HG02610 (cell line): ENCODE results near the gene CEP44.
"Not testable (repeated sequence)": the region's sequence is repeated elsewhere in the genome, so short reads cannot be mapped to it uniquely, and the experiment has no call there.

Experiments used
- ATAC-seq: cut with Tn5 transposase; IDR thresholded peaks from one replicate; pipeline ENCODE4 v1.9.1; 2021; ENCODE audit warnings: mild to moderate bottlenecking, moderate library complexity; ENCODE audit not compliant: unreplicated experiment

Gene CEP44

DNA sequence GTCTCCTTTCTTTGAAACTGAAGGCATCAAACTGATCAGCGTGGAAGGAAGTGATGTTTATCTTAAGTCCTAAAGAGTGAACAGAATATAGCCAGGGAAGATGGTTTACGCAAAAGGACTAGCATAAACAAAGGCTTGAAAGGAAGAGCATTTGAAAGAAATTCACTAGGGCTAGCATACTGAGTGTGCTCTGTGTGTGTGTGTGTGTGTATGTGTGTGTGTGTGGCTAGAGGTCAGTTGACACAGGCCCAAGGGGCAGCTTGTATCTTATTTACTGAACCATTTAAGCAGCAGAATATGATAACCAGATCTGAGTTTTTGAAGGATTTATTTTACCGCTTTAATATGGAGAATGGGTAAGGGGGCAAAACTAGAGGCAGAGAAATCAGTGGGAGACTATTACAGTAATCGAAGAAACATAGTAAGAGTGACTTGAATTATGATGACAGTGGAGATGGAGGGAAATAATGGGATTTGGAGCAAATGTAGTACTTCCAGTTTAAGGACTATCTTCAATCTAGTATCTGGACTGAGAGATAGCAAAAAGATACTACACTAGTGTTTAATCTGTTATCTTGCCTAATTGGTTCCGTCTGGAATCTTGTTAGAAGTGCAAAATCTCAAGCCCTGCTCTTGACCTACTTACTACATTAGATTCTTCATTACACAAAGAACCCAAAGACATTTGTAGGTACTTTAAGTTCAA, 36.9 kb downstream of the CEP44 start:
- ATAC-seq, result no peak

DNA sequence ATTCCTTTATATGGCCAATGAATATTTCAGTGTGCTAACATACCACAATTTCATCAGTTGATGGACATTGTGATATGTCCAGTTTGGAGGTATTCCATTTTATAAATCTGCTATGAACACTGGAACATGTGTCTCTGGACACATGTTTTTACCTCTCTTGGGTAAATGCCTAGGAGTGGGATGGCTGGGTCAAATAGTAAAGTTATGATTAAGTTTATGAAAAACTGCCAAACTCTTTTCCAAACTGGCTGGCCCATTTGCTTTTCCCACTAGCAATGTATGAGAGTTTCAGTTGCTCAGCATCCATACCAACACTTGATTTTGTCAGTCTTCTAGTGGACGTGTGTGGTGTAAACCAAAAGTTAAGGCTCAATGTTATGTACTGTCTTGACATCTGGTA, 40.5 kb downstream of the CEP44 start:
- ATAC-seq, result no peak

DNA sequence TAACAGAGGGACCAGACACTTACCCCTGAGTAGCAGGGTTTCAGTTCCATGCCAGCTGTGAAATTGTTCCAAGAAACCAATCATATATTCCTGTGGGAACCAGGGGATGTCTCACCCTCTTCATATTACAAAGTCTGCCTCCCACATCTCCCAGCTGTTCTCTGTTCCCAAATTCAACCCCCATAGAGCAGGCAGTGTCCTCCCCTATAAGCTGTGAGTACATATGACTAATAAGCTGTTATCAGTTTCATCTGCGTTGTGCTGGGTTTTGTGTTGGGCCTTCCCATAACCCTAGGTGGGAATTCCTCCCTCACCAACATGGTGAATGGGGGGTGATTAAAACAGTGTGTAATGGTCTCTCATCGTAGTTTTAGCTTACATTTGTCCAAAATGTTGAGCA, 41.0 kb downstream of the CEP44 start:
- no peak for ATAC-seq

DNA sequence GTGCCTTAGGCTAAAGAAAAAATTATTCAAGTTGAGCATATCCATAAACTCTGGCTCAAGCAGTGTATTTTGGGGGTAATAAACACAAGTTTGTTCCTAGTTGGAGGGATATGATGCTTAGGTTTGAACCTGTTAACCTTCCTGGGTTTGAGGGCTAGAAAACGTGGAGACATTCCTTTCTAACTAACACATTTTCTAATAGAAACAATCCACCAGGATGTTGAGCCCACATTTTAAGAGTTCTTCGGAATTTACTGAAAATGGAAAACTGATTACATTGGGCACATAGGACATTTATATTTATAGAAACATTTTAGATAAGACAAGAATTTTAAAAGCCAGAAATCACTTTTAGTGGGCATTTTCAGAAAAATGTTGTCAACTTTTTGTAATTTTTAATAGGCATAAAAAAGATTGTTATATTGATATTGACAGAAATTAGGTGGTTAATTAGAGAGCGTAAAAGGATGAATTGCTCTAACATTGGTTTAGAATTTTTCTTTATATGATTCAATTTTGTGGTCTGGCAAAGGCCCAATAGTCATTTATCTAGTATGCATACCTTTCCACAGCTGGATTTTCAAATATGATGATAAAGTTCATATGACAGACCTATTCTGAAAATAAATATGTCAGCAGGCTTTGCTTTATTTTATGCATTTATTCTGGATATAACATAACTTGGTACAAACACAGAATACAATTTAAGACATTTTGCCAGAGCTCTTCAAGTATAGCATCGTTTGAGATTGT, 49.2 kb downstream of the CEP44 start:
- ATAC-seq, result no peak

DNA sequence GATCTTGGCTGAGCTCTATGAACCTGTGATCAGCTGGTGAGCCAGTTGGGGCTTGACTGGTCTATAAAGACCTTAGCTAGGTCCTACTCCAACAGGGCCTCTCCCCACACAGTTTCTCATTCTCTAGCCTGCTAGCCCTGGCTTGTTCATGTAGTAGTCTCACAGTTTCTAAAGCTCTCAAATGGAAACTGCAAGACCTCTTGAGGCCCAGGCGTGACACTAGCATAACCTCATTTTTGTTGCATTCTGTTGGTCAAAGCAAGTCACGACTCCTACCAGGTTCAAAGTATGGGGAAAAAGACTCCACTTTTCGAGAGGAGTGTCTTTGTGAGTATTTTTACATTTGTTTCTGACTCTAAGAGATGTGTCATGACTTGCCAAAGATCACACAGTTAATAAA, 50.9 kb downstream of the CEP44 start:
- peak; percentile 99 for ATAC-seq

DNA sequence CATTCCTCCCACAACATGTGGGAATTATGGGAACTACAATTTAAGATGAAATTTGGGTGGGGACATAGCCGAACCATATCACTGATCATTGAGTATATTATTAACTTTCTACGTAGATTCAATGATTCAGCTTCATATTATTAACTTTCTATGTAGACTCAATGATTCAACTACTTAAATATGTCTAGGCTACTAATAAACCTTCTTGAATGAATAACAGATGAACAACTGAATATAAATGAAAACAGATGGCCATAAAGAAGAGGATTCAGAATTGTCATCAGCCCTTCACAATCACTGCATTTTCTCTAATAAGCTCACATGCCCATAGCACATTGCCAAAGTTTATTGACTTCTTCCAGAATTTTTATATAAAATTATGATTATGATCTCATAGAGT, 57.0 kb downstream of the CEP44 start:
- no peak for ATAC-seq

DNA sequence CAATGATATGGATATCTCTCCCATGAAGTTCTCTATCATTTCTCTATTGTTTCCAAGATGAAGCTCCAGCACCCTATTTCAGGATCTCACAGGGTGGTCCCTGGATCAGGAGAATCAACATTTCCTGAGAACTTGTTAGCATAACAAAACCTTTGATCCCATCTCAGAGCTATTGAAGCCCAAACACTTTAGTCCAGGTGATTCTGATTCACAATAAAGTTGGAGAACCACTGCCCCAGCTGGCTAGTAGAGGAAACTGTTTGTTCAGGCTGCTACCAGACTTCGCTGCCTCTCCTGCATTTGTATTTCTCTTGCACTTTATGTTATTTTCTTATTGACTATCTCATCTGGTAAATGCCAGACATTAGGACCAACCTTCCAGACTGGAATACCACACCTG, 65.4 kb downstream of the CEP44 start:
- ATAC-seq, result no peak

DNA sequence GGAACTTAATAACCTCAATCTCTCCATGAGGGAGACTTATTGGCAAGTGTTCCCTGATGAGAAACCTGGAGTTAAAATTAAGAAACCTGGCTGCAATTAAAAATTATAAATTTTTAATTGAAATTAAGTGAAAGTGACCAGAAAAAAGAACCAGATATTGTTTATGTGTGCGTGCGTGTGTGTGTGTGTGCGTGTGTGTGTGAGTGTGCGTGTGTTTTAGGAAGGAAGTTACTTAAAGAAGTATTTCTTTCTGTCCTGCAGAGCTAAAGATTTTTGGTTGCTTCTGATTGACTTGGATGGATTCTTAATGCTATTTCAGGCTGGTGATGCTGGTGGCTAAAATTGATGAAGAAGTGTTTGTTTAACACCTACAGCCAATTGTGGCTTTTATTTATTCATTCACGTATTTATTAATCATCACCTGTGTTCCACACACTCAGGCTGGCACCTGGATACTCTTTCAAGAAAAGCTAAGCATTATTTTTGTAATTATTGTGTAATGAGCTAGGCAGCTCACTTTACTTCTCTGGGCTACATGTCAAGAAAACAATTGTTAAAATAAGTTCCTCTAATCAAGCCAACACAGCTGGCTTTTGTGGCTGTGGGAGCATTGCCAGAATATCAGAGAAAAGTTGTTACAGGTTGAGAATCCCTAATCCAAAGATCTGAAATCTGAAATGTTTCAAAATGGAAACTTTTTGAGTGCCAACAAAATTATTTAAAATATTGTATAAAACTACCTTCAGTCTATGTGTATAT, 68.5 kb downstream of the CEP44 start:
- ATAC-seq, result no peak

DNA sequence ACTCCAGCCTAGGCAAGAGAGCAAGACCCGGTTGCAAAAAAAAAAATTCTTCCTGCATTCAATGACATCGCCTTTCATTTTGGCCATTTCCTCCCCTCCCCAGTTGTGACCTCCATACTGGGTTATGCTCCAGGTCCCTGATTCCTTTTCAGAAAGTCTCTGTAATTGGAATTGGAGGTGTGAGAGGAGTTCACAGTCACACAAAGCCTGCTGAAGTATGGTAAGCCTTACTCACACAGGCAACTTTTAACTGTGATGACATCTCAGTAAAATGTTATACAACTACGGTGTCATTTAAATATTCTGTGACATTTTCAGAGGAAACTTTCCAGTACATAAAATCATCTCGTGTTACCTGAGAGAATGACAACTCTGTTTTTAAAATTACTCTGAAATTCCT, 73.6 kb downstream of the CEP44 start:
- ATAC-seq, result no peak

DNA sequence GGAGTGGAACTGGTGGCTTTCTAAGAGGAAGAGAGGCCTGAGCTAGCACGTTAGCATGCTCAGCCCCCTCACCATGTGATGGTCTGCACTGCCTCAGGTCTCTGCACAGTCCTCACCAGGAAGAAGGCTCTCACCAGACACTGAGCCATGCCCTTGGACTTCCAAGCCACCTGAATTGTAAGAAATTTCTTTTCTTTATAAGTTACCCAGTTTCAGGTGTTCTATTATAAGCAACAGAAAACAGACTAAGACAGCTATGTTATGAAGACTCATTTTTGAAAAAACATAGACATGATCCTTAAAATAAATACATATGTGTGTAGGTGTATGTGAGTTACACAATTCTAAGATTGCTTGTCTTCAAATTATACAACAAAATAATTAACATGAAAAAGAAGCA, 74.7 kb downstream of the CEP44 start:
- ATAC-seq, result peak; percentile 47

DNA sequence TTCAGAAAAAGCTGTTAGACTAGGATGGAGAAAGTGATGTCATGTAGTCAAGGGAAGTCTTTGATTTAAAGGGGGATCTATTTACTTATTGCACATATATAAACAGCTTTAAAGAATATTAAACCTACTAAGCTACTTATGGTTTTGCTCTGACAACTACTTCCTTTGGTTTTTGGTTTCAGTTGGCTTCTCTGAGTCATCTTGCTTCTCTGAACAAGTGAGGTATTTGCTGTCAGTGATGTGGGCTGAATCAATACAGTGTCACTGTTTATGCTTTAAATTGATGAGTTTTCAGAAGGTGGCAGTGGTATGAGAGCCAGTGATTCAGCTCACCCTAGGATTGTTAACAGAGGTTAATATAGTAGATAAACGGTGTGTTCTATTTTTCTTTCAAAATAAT, 75.1 kb downstream of the CEP44 start:
- peak; percentile 99 for ATAC-seq

DNA sequence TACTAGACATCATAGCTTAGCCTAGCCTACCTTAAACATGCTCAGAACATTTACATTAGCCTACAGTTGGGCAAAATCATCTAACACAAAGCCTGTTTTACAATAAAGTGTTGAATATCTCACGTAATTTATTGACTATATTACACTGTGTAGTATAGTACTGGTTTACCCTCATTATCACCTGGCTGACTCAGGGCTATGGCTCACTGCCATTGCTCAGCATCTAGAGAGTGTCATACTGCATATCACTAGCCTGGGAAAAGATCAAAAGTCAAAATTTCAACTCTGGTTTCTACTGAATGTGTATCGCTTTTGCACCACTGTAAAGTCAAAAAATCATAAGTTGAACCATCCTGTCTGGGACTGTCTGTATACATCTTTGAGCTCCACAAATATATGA, 78.6 kb downstream of the CEP44 start:
- ATAC-seq, result no peak

DNA sequence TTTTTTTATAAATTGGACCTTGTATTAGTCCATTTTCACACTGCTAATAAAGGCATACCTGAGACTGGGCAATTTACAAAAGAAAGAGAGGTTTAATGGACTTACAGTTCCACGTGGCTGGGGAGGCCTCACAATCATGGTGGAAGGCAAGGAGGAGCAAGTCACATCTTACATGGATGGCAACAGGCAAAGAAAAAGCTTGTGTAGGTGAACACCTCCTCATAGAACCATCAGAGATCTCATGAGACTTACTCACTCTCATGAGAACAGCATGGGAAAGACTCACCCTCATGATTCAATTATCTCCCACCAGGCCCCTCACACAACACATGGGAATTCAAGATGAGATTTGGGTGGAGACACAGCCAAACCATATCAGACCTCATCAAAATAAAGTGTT, 80.1 kb downstream of the CEP44 start:
- ATAC-seq, result not testable (repeated sequence)

DNA sequence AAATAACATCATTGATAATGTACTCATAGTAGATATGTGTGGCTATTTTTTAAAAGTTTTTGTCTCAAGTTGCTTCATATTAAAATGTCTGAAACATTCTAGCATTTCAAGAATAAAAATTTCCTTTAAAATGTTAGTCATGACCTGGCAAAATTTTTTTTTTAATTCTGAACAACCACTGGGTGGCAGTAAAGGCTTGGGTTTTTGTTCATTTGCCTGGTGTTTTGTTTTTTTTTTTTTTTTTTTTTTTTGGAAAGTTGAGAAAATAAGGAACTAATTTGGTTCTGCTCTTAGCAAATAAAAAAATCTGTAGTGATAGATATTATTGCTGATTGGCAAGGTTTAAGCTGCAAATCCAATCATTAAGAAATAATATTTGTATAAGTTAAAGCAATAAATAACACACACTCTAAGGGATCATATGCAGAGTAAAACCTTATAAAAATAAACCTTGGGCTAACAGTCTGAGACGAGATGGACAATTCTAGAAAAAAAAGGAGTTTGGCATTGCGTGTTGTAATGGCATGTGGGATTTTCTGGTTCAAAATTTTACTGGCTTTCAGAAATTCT, 81.4 kb downstream of the CEP44 start:
- ATAC-seq, result no peak

DNA sequence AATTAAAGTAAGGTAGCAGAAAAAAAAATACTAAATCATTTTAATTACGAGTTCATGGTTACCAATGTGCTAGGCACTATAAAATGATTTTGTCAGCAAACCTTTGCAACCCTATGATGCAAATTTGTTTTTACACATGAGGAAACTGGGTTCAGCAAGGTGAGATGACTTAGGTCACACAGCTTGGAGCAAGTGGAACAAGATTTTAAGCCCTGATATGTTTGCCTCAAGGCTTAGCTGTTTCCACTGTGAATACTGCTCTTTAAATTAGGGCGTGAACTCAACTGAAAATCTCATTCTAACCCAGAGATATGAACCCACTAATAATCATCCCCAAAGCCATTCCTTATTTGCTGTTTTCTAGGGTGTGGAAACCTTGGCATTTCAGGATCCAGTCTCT, 86.3 kb downstream of the CEP44 start:
- no peak for ATAC-seq

DNA sequence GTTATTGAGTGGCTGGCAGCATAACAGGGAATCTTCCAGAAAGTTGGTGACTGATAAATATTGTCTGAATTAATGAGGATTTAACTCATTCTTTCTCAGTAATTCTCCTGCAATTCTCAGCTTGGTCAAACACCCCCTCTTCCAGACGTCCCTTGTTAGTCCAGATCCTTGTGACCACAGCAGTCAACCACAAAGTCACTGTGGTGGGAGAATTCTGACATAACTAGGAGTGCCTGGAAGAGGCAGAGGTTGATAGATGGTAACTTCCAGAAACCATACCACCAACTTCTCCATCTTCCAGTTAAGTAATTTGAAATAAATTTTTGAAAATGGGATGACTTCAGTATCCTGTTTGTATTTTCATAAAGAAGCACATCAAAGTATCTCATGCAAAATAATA, 90.1 kb downstream of the CEP44 start:
- ATAC-seq, result no peak

DNA sequence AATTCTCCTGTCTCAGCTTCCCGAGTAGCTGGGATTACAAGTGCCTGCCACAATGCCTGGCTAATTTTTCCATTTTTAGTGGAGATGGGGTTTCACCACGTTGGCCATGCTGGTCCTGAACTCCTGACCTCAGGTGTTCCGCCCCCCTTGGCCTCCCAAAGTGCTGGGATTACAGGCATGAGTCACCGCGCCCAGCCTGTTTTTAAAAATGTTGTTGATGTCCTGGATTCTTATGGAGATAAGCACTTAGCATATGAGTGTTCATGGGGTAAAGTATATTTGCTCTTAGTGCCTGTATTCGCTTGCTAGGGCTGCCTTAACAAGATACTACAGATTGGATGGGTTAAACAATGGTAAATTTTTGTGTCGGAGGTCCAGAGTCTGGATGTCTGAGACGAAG, 91.7 kb downstream of the CEP44 start:
- no peak for ATAC-seq

DNA sequence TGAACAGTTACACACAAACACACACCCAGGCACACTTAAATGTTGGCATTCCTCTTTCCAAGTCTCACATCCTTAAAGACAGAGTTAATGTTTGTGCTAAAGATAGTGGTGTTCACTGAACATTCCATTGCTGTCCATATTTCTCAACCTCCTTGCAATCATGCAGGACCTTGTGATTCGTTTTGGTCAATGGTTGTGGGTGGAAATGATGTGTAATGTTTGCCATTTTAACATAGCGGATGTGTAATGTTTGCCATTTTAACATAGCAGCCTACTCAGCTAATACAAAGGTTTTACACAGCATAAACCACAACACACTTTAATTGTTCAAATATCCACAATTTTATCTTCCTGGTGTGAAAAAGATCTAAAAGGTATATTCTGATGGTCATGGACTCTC, 93.9 kb downstream of the CEP44 start:
- no peak for ATAC-seq

DNA sequence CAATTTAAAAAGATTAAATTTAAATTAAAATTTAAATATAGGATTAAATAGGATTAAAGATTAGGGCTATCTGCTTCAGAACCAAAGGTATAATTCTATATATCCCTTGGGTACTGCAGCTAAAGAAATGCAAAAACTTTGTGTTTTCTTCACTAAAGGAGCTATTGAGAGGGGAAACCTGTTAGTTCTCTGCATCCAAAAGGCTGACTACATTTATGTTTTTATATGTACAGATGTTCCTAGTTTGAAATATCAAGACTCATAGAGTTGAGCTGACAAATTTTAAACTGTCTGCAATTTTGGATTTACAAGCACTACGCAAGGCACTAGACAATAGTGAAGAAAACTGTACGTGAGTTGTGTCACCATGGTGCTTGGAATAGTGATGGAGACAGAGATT, 95.2 kb downstream of the CEP44 start:
- ATAC-seq, result no peak

DNA sequence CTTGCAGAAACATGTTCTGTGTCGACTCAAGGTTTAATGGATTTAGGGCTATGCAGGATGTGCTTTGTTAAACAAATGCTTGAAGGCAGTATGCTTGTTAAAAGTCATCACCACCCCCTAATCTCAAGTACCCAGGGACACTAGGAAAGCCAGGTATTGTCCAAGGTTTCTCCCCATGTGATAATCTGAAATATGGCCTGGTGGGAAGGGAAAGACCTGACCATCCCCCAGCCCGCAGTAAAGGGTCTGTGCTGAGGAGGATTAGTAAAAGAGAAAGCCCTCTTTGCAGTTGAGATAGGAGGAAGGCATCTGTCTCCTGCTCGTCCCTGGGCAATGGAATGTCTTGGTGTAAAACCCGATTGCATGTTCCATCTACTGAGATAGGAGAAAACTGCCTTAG, 96.5 kb downstream of the CEP44 start:
- ATAC-seq, result not testable (repeated sequence)

DNA sequence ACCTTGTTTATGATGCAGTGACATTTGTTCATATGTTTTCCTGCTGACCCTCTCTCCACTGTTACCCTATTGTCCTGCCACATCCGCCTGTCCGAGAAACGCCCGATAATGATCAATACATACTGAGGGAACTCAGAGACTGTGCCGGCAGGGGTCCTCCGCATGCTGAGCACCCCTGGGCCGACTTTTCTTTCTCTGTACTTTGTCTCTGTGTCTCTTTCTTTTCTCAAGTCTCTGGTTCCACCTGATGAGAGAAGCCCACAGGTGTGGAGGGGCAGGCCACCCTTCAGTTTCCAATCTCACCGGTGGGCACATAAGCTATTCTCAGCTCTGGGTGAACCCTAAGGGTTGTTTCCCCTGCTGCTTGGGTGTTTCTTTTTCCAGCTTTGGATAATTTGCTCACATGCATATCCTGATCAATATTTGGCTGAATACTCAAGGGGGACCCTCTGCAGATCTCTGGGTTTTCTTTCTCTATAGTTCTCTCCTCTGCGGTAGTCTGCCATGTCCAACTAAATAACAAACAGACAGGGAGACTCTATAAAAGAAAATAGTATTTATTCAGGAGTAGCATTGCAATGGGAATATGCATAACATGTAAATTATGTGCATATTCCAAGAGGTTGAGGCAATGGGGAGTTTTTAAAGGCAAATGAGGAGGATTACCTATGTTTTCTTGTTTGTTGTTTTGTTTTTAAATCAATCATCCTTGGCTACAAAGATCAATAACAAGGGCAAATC, 97.2 kb downstream of the CEP44 start:
- no peak for ATAC-seq
